Esophagus muscularis mucosa (tissue), 4 donors: ENCODE measurements around the gene NRXN3.

ENCODE experiments used
- EP300 ChIP-seq: sonication (generic); formaldehyde crosslinking; IDR thresholded peaks from one replicate; pipeline ENCODE4 v1.6.1; 2017; ENCODE audit warnings: antibody characterized with exemption
- POLR2A ChIP-seq: fragments of 450-650 bp; IDR thresholded peaks from one replicate; pipeline ENCODE4 v1.6.1; 2017; ENCODE audit warnings: antibody characterized with exemption, moderate library complexity, mild to moderate bottlenecking, low read depth
- POLR2AphosphoS5 ChIP-seq, 2 donors: sonication (generic); formaldehyde crosslinking; IDR thresholded peaks; one replicate each; pipeline ENCODE4 v1.6.1; 2017; ENCODE audit warnings: antibody characterized with exemption in 2 of 2
- TF ChIP-seq, protein P1 (sequence below), 3 experiments: fragments of 200-600 bp in 2 of 3; fragments of 450-650 bp in 1 of 3; sonication (generic) in 2 of 3; IDR thresholded peaks; one replicate each; pipeline ENCODE4 v1.5.1; 2017 to 2019; ENCODE audit warnings: antibody characterized with exemption in 3 of 3, mild to moderate bottlenecking in 2 of 3, moderate library complexity in 1 of 3

DNA sequence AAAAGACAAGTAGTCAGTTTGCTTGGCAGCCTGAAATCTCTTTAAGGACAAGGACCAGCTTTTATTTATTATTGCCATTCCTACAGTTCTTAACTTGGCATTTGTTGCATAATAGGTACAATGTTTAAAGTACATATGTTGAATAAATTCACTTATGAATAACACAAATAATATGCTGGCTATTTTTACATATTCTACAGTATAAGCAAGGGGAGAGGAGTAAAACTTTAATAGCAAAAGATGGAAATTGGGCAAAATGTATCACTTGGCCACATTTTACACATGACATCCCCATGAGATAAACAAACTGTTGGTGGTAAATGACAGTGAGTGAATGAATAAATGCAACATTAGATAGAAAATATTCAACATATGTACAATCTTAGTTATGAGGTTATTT, 1708.1 kb downstream of the NRXN3 start:
- TF ChIP-seq, protein P1, sequence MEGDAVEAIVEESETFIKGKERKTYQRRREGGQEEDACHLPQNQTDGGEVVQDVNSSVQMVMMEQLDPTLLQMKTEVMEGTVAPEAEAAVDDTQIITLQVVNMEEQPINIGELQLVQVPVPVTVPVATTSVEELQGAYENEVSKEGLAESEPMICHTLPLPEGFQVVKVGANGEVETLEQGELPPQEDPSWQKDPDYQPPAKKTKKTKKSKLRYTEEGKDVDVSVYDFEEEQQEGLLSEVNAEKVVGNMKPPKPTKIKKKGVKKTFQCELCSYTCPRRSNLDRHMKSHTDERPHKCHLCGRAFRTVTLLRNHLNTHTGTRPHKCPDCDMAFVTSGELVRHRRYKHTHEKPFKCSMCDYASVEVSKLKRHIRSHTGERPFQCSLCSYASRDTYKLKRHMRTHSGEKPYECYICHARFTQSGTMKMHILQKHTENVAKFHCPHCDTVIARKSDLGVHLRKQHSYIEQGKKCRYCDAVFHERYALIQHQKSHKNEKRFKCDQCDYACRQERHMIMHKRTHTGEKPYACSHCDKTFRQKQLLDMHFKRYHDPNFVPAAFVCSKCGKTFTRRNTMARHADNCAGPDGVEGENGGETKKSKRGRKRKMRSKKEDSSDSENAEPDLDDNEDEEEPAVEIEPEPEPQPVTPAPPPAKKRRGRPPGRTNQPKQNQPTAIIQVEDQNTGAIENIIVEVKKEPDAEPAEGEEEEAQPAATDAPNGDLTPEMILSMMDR (IDR thresholded peaks at IDR 0.05), result no peak
- TF ChIP-seq POLR2A (no peak), EP300 (no peak), POLR2AphosphoS5 (IDR thresholded peaks at IDR 0.05) (no peak)
